Ishikawa (cell line): ENCODE measurements around the gene MPO.

Experiments used
- CEBPB ChIP-seq: IDR thresholded peaks from 2 replicates; pipeline ENCODE4 v1.6.1; 2012
- CREB1 ChIP-seq: IDR thresholded peaks from 2 replicates; pipeline ENCODE4 v1.6.1; 2012; ENCODE audit warnings: low read depth
- EGR1 ChIP-seq: IDR thresholded peaks from 2 replicates; pipeline ENCODE4 v1.6.1; 2012
- EP300 ChIP-seq: IDR thresholded peaks from 2 replicates; pipeline ENCODE4 v1.6.1; 2012; ENCODE audit warnings: borderline replicate concordance
- FOXM1 ChIP-seq: IDR thresholded peaks from 2 replicates; pipeline ENCODE4 v1.6.1; 2012; ENCODE audit warnings: low read depth, borderline replicate concordance
- MAX ChIP-seq: IDR thresholded peaks from 2 replicates; pipeline ENCODE4 v1.6.1; 2012
- NFIC ChIP-seq: IDR thresholded peaks from 2 replicates; pipeline ENCODE4 v1.6.1; 2012
- RAD21 ChIP-seq: IDR thresholded peaks from 2 replicates; pipeline ENCODE4 v1.6.1; 2012; ENCODE audit warnings: low read depth
- TAF1 ChIP-seq: IDR thresholded peaks from 2 replicates; pipeline ENCODE4 v1.6.1; 2012; ENCODE audit warnings: low read depth, mild to moderate bottlenecking
- TCF12 ChIP-seq: IDR thresholded peaks from 2 replicates; pipeline ENCODE4 v1.6.1; 2012; ENCODE audit warnings: low read depth
- TEAD4 ChIP-seq: IDR thresholded peaks from 2 replicates; pipeline ENCODE4 v1.6.1; 2012
- USF1 ChIP-seq: IDR thresholded peaks from 2 replicates; pipeline ENCODE4 v1.6.1; 2012
- YY1 ChIP-seq: IDR thresholded peaks from 2 replicates; pipeline ENCODE4 v1.6.1; 2012; ENCODE audit warnings: low read depth
- ZBTB7A ChIP-seq: IDR thresholded peaks from 2 replicates; pipeline ENCODE4 v1.6.1; 2012; ENCODE audit warnings: low read depth
- TF ChIP-seq, protein P1 (sequence below): IDR thresholded peaks from 2 replicates; pipeline ENCODE4 v1.6.1; 2012; ENCODE audit warnings: low read depth, mild to moderate bottlenecking

The MPO gene

DNA sequence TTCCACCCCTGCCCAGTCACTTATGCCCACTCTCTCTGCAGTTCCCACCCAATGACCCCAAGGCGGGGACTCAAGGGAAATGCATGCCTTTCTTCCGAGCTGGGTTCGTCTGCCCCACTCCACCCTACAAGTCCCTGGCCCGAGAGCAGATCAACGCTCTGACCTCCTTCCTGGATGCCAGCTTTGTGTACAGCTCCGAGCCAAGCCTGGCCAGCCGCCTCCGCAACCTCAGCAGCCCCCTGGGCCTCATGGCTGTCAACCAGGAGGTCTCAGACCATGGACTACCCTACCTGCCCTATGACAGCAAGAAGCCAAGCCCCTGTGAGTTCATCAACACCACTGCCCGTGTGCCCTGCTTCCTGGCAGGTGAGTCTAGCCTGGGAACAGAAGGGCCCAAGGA lies 28.6 kb downstream of the MPO start:
- TF ChIP-seq RAD21 (no peak), EP300 (no peak), FOXM1 (no peak), TAF1 (no peak), YY1 (no peak), EGR1 (no peak), CEBPB (no peak)

- no peak for TF ChIP-seq TAF1
- no peak for TF ChIP-seq FOXM1
- TF ChIP-seq NFIC = no peak
- TF ChIP-seq CEBPB = no peak
- TF ChIP-seq ZBTB7A = no peak
- TF ChIP-seq EP300 = no peak
- TF ChIP-seq EGR1 = no peak
- TF ChIP-seq TEAD4 = no peak
- TF ChIP-seq RAD21 = no peak
- TF ChIP-seq CREB1 = no peak
- TF ChIP-seq, protein P1, sequence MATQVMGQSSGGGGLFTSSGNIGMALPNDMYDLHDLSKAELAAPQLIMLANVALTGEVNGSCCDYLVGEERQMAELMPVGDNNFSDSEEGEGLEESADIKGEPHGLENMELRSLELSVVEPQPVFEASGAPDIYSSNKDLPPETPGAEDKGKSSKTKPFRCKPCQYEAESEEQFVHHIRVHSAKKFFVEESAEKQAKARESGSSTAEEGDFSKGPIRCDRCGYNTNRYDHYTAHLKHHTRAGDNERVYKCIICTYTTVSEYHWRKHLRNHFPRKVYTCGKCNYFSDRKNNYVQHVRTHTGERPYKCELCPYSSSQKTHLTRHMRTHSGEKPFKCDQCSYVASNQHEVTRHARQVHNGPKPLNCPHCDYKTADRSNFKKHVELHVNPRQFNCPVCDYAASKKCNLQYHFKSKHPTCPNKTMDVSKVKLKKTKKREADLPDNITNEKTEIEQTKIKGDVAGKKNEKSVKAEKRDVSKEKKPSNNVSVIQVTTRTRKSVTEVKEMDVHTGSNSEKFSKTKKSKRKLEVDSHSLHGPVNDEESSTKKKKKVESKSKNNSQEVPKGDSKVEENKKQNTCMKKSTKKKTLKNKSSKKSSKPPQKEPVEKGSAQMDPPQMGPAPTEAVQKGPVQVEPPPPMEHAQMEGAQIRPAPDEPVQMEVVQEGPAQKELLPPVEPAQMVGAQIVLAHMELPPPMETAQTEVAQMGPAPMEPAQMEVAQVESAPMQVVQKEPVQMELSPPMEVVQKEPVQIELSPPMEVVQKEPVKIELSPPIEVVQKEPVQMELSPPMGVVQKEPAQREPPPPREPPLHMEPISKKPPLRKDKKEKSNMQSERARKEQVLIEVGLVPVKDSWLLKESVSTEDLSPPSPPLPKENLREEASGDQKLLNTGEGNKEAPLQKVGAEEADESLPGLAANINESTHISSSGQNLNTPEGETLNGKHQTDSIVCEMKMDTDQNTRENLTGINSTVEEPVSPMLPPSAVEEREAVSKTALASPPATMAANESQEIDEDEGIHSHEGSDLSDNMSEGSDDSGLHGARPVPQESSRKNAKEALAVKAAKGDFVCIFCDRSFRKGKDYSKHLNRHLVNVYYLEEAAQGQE = no peak
- no peak for TF ChIP-seq TCF12
- no peak for TF ChIP-seq YY1
- TF ChIP-seq USF1 = no peak
- no peak for TF ChIP-seq MAX
Observed at GRCh38 chr17:58250344-58251011, 30.3 kb downstream of the MPO start.

- TF ChIP-seq MAX = peak; percentile 99
- peak; percentile 67 for TF ChIP-seq RAD21
- peak; percentile 81 for TF ChIP-seq USF1
- 0 out of 2 replicates have a peak, but pooled peaks have one; percentile 52 for TF ChIP-seq ZBTB7A
- TF ChIP-seq CEBPB = no peak
Observed at GRCh38 chr17:58249270-58250133, 31.2 kb downstream of the MPO start.

GRCh38 chr17:58248955-58249269 lies 31.8 kb downstream of the MPO start:
- TF ChIP-seq TAF1 (no peak), NFIC (no peak), TEAD4 (no peak), TCF12 (no peak), RAD21 (no peak), FOXM1 (no peak), CEBPB (no peak), USF1 (no peak), EP300 (no peak), MAX (no peak)

DNA sequence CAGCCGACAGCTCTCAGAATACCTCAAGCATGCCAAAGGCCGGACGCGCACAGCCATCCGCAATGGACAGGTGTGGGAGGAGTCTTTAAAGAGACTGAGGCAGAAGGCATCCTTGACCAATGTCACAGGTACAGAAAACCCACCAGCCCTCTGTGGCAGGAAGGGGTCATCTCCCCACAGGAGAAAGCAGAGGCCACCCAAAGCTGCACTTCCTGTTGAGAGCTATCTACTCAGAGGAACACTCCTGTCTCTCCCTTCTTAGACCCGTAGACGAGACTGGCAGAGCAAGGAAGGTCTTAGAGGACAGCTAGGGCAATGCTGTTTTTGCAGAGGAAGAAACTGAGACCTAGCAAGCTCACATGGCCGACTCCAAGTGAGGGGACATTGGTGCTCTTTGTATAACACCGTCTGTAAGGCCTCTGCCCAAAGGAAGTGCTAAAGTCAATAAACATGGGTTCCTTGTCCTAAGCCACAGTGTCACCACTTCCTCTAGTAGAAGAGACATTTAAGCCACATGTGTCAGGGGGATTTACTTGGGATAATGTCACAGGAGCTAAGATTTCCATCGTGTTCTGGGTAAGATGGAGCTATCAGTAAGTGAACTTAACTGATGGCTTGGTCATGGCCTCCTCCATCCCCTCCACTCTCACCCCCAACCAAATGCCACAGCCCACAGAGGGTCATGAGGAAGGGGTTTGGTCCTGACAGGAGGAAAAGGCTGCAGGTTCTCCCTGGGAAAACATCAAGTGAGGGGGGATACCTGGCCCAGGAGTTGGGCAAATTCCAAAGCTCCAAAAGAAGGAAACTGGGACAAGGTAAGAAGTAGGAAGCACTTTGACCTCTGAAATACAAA lies 33.0 kb downstream of the MPO start:
- TF ChIP-seq TAF1 = no peak
- TF ChIP-seq MAX = no peak
- TF ChIP-seq ZBTB7A = no peak
- TF ChIP-seq RAD21 = no peak
- no peak for TF ChIP-seq EP300
- TF ChIP-seq EGR1 = no peak

GRCh38 chr17:58246781-58247180 lies 34.0 kb downstream of the MPO start:
- TF ChIP-seq FOXM1 (no peak), EP300 (no peak), CREB1 (no peak), CEBPB (no peak), TEAD4 (no peak), ZBTB7A (no peak), TCF12 (no peak), USF1 (no peak), RAD21 (no peak), NFIC (no peak), EGR1 (no peak), MAX (no peak)
- TF ChIP-seq, protein P1 = no peak
